HEK293 (cell line): ENCODE data around the gene TMUB1.

ENCODE experiments used
- BCL11B ChIP-seq: fragments of 450-650 bp; formaldehyde crosslinking; IDR thresholded peaks from 2 replicates; pipeline ENCODE4 v1.5.1; 2016; ENCODE audit warnings: low read depth, missing biosample characterization, missing genetic modification characterization
- GLIS2 ChIP-seq: fragments of 450-650 bp; formaldehyde crosslinking; IDR thresholded peaks from 2 replicates; pipeline ENCODE4 v1.5.1; 2016; ENCODE audit warnings: missing biosample characterization, missing genetic modification characterization
- HOXD13 ChIP-seq: sonication (generic); formaldehyde crosslinking; IDR thresholded peaks from 2 replicates; pipeline ENCODE4 v1.8.0; 2022; ENCODE audit warnings: missing genetic modification reagents, borderline replicate concordance
- IKZF3 ChIP-seq: fragments of 450-650 bp; IDR thresholded peaks from 2 replicates; pipeline ENCODE4 v1.5.0; 2018; ENCODE audit warnings: missing biosample characterization, mild to moderate bottlenecking, missing genetic modification characterization, moderate library complexity
- OSR2 ChIP-seq: fragments of 450-650 bp; formaldehyde crosslinking; IDR thresholded peaks from 2 replicates; pipeline ENCODE4 v1.5.1; 2016; ENCODE audit warnings: missing biosample characterization, missing genetic modification characterization
- PRDM1 ChIP-seq: fragments of 450-650 bp; formaldehyde crosslinking; IDR thresholded peaks from 2 replicates; pipeline ENCODE4; 2016; ENCODE audit warnings: missing biosample characterization, missing genetic modification characterization
- SP3 ChIP-seq: fragments of 450-650 bp; formaldehyde crosslinking; IDR thresholded peaks from 2 replicates; pipeline ENCODE4 v1.5.1; 2016; ENCODE audit warnings: missing biosample characterization, missing genetic modification characterization
- SP7 ChIP-seq: fragments of 450-650 bp; formaldehyde crosslinking; IDR thresholded peaks from 2 replicates; pipeline ENCODE4 v1.5.1; 2016; ENCODE audit warnings: missing biosample characterization, missing genetic modification characterization
- ZBTB17 ChIP-seq: fragments of 450-650 bp; formaldehyde crosslinking; IDR thresholded peaks from 2 replicates; pipeline ENCODE4 v1.5.1; 2016; ENCODE audit warnings: missing biosample characterization, missing genetic modification characterization
- ZBTB7A ChIP-seq: fragments of 450-650 bp; formaldehyde crosslinking; IDR thresholded peaks from 2 replicates; pipeline ENCODE4 v1.5.1; 2016; ENCODE audit warnings: low read depth, missing biosample characterization, missing genetic modification characterization
- ZBTB8A ChIP-seq: fragments of 450-650 bp; formaldehyde crosslinking; IDR thresholded peaks from 2 replicates; pipeline ENCODE4 v1.5.1; 2016; ENCODE audit warnings: missing biosample characterization, missing genetic modification characterization
- ZEB2 ChIP-seq: fragments of 450-650 bp; formaldehyde crosslinking; IDR thresholded peaks from 2 replicates; pipeline ENCODE4 v1.5.1; 2016; ENCODE audit warnings: missing biosample characterization, missing genetic modification characterization
- ZIC2 ChIP-seq: fragments of 450-650 bp; formaldehyde crosslinking; IDR thresholded peaks from 2 replicates; pipeline ENCODE4 v1.5.1; 2016; ENCODE audit warnings: missing biosample characterization, missing genetic modification characterization
- ZNF274 ChIP-seq, 2 experiments: fragments of 200-500 bp in 1 of 2; fragments of 450-650 bp in 1 of 2; sonication (Bioruptor generic) in 1 of 2; formaldehyde crosslinking in 1 of 2; IDR thresholded peaks; 2 replicates each; pipeline versions ENCODE4 v1.5.1 to v1.6.1; 2014 to 2016; ENCODE audit warnings: borderline replicate concordance in 1 of 2, inconsistent platforms in 1 of 2, low read length in 1 of 2, missing biosample characterization in 1 of 2, missing genetic modification characterization in 1 of 2
- ZNF311 ChIP-seq: fragments of 450-650 bp; formaldehyde crosslinking; IDR thresholded peaks from 2 replicates; pipeline ENCODE4 v1.5.1; 2017; ENCODE audit warnings: missing biosample characterization, missing genetic modification characterization, borderline replicate concordance
- ZNF335 ChIP-seq: fragments of 450-650 bp; formaldehyde crosslinking; conservative IDR thresholded peaks from 2 replicates; pipeline ENCODE4 v1.5.1; 2016; ENCODE audit warnings: missing biosample characterization, missing genetic modification characterization
- ZNF423 ChIP-seq: fragments of 450-650 bp; formaldehyde crosslinking; IDR thresholded peaks from 2 replicates; pipeline ENCODE4 v1.5.1; 2016; ENCODE audit warnings: missing biosample characterization, missing genetic modification characterization
- ZNF501 ChIP-seq: fragments of 450-650 bp; formaldehyde crosslinking; IDR thresholded peaks from 2 replicates; pipeline ENCODE4 v1.5.1; 2016; ENCODE audit warnings: missing biosample characterization, missing genetic modification characterization
- ZNF585B ChIP-seq: fragments of 450-650 bp; formaldehyde crosslinking; IDR thresholded peaks from 2 replicates; pipeline ENCODE4 v1.5.1; 2016; ENCODE audit warnings: missing biosample characterization, missing genetic modification characterization
- ZNF777 ChIP-seq: fragments of 450-650 bp; formaldehyde crosslinking; IDR thresholded peaks from 2 replicates; pipeline ENCODE4 v1.5.1; 2017; ENCODE audit warnings: missing biosample characterization, missing genetic modification characterization, borderline replicate concordance
- ZNF843 ChIP-seq: fragments of 450-650 bp; formaldehyde crosslinking; IDR thresholded peaks from 2 replicates; pipeline ENCODE4 v1.5.1; 2016; ENCODE audit warnings: missing biosample characterization, missing genetic modification characterization
- ZXDB ChIP-seq: fragments of 450-650 bp; formaldehyde crosslinking; IDR thresholded peaks from 2 replicates; pipeline ENCODE4 v1.5.1; 2016; ENCODE audit warnings: missing biosample characterization, missing genetic modification characterization
- TF ChIP-seq, protein P1 (sequence below): fragments of 450-650 bp; formaldehyde crosslinking; IDR thresholded peaks from 2 replicates; pipeline ENCODE4 v1.5.1; 2016; ENCODE audit warnings: missing biosample characterization, missing genetic modification characterization
- TF ChIP-seq, protein P2 (sequence below): fragments of 450-650 bp; formaldehyde crosslinking; IDR thresholded peaks from 2 replicates; pipeline ENCODE4 v1.5.1; 2017; ENCODE audit warnings: missing biosample characterization, missing genetic modification characterization
- TF ChIP-seq, protein P3 (sequence below): fragments of 450-650 bp; formaldehyde crosslinking; IDR thresholded peaks from 2 replicates; pipeline ENCODE4 v1.5.1; 2016; ENCODE audit warnings: missing biosample characterization, missing genetic modification characterization
- TF ChIP-seq, protein P4 (sequence below): fragments of 450-650 bp; formaldehyde crosslinking; IDR thresholded peaks from 2 replicates; pipeline ENCODE4 v1.5.1; 2016; ENCODE audit warnings: missing biosample characterization, missing genetic modification characterization
- TF ChIP-seq, protein P5 (sequence below): fragments of 450-650 bp; formaldehyde crosslinking; IDR thresholded peaks from 2 replicates; pipeline ENCODE4 v1.5.1; 2016; ENCODE audit warnings: missing biosample characterization, missing genetic modification characterization
- TF ChIP-seq, protein P6 (sequence below): fragments of 450-650 bp; formaldehyde crosslinking; optimal IDR thresholded peaks from 2 replicates; pipeline ENCODE3; 2016; ENCODE audit warnings: missing biosample characterization, mild to moderate bottlenecking, missing genetic modification characterization

Gene TMUB1

DNA sequence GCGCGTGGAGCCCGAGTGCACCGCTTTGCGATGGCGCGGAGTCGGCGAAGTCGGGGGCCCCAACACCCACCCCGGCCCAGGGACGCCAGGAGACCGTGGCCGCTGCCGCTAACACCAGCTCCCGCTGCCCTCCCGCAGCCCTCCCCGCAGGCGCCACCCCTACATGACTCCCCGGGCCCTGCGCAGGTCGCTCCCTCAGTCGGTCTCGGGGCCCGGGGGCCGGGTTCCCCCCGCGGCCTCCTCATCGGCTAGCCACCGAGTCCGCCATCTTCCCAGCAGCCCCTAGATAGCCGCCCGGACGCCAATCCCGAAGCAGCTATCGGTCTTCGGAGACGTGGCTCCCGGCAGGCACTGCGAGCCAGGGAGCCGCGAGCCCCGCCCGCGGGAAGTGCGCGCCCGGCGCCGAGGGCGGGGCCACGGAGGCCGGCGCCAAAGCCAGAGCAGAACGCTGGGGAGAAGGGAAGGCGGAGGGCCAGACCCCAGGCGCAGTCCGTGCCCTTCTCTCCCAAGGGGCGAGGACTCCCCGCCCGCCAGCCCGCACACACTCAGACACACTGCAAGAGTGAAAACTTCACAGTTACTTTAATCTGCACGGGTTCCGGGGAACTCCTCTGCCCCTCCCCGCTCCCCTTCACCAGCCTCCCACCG is 2.6 kb downstream of the TMUB1 start, which contains the start of gene FASTK (continued):
- TF ChIP-seq ZNF274 (IDR thresholded peaks at IDR 0.05; ENCODE audit: low read length) (no peak), ZNF274 (tag by site-specific recombination; IDR thresholded peaks at IDR 0.05; ENCODE audit: borderline replicate concordance) (no peak), IKZF3 (tag by site-specific recombination) (peak; percentile 72), ZEB2 (tag by site-specific recombination) (0 out of 2 replicates have a peak, but pooled peaks have one; percentile 67), ZNF585B (no peak), HOXD13 (CRISPR knock-in tag) (no peak), GLIS2 (tag by site-specific recombination) (peak; percentile 96), ZNF311 (tag by site-specific recombination) (no peak), ZBTB8A (peak; percentile 93), ZXDB (peak; percentile 78), SP3 (tag by site-specific recombination) (peak; percentile 61), OSR2 (tag by site-specific recombination) (0 out of 2 replicates have a peak, but pooled peaks have one; percentile 4), ZIC2 (tag by site-specific recombination) (peak; percentile 33; the same call in 1 of the 2 replicates), ZNF501 (tag by site-specific recombination) (peak; percentile 90; the same call in 1 of the 2 replicates), ZNF843 (tag by site-specific recombination) (0 out of 2 replicates have a peak, but pooled peaks have one; percentile 31), ZBTB7A (tag by site-specific recombination) (peak; percentile 86), ZBTB17 (tag by site-specific recombination) (peak; percentile 83), PRDM1 (tag by site-specific recombination) (0 out of 2 replicates have a peak, but pooled peaks have one; percentile 13), ZNF777 (tag by site-specific recombination) (0 out of 2 replicates have a peak, but pooled peaks have one; percentile 16), SP7 (tag by site-specific recombination) (0 out of 2 replicates have a peak, but pooled peaks have one; percentile 34), ZNF423 (tag by site-specific recombination) (0 out of 2 replicates have a peak, but pooled peaks have one; percentile 2), BCL11B (peak; percentile 40; the same call in 1 of the 2 replicates), ZNF335 (tag by site-specific recombination) (peak; percentile 72)
- TF ChIP-seq, protein P1, sequence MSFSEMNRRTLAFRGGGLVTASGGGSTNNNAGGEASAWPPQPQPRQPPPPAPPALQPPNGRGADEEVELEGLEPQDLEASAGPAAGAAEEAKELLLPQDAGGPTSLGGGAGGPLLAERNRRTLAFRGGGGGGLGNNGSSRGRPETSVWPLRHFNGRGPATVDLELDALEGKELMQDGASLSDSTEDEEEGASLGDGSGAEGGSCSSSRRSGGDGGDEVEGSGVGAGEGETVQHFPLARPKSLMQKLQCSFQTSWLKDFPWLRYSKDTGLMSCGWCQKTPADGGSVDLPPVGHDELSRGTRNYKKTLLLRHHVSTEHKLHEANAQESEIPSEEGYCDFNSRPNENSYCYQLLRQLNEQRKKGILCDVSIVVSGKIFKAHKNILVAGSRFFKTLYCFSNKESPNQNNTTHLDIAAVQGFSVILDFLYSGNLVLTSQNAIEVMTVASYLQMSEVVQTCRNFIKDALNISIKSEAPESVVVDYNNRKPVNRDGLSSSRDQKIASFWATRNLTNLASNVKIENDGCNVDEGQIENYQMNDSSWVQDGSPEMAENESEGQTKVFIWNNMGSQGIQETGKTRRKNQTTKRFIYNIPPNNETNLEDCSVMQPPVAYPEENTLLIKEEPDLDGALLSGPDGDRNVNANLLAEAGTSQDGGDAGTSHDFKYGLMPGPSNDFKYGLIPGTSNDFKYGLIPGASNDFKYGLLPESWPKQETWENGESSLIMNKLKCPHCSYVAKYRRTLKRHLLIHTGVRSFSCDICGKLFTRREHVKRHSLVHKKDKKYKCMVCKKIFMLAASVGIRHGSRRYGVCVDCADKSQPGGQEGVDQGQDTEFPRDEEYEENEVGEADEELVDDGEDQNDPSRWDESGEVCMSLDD, result peak; percentile 80
- TF ChIP-seq, protein P2, sequence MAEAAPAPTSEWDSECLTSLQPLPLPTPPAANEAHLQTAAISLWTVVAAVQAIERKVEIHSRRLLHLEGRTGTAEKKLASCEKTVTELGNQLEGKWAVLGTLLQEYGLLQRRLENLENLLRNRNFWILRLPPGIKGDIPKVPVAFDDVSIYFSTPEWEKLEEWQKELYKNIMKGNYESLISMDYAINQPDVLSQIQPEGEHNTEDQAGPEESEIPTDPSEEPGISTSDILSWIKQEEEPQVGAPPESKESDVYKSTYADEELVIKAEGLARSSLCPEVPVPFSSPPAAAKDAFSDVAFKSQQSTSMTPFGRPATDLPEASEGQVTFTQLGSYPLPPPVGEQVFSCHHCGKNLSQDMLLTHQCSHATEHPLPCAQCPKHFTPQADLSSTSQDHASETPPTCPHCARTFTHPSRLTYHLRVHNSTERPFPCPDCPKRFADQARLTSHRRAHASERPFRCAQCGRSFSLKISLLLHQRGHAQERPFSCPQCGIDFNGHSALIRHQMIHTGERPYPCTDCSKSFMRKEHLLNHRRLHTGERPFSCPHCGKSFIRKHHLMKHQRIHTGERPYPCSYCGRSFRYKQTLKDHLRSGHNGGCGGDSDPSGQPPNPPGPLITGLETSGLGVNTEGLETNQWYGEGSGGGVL (tag by site-specific recombination), result peak; percentile 31; the same call in 1 of the 2 replicates
- TF ChIP-seq, protein P3, sequence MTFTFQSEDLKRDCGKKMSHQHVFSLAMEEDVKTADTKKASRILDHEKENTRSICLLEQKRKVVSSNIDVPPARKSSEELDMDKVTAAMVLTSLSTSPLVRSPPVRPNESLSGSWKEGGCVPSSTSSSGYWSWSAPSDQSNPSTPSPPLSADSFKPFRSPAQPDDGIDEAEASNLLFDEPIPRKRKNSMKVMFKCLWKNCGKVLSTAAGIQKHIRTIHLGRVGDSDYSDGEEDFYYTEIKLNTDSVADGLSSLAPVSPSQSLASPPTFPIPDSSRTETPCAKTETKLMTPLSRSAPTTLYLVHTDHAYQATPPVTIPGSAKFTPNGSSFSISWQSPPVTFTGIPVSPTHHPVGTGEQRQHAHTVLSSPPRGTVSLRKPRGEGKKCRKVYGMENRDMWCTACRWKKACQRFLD (tag by site-specific recombination), result no peak
- TF ChIP-seq, protein P4, sequence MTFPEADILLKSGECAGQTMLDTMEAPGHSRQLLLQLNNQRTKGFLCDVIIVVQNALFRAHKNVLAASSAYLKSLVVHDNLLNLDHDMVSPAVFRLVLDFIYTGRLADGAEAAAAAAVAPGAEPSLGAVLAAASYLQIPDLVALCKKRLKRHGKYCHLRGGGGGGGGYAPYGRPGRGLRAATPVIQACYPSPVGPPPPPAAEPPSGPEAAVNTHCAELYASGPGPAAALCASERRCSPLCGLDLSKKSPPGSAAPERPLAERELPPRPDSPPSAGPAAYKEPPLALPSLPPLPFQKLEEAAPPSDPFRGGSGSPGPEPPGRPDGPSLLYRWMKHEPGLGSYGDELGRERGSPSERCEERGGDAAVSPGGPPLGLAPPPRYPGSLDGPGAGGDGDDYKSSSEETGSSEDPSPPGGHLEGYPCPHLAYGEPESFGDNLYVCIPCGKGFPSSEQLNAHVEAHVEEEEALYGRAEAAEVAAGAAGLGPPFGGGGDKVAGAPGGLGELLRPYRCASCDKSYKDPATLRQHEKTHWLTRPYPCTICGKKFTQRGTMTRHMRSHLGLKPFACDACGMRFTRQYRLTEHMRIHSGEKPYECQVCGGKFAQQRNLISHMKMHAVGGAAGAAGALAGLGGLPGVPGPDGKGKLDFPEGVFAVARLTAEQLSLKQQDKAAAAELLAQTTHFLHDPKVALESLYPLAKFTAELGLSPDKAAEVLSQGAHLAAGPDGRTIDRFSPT (tag by site-specific recombination), result no peak
- TF ChIP-seq, protein P5, sequence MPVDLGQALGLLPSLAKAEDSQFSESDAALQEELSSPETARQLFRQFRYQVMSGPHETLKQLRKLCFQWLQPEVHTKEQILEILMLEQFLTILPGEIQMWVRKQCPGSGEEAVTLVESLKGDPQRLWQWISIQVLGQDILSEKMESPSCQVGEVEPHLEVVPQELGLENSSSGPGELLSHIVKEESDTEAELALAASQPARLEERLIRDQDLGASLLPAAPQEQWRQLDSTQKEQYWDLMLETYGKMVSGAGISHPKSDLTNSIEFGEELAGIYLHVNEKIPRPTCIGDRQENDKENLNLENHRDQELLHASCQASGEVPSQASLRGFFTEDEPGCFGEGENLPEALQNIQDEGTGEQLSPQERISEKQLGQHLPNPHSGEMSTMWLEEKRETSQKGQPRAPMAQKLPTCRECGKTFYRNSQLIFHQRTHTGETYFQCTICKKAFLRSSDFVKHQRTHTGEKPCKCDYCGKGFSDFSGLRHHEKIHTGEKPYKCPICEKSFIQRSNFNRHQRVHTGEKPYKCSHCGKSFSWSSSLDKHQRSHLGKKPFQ (tag by site-specific recombination), result no peak; the same call in 1 of the 2 replicates
- TF ChIP-seq, protein P6, sequence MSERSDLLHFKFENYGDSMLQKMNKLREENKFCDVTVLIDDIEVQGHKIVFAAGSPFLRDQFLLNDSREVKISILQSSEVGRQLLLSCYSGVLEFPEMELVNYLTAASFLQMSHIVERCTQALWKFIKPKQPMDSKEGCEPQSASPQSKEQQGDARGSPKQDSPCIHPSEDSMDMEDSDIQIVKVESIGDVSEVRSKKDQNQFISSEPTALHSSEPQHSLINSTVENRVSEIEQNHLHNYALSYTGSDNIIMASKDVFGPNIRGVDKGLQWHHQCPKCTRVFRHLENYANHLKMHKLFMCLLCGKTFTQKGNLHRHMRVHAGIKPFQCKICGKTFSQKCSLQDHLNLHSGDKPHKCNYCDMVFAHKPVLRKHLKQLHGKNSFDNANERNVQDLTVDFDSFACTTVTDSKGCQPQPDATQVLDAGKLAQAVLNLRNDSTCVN (tag by site-specific recombination), result peak; percentile 79
